ENCODE measurements around the gene EXOC3L4.

DNA sequence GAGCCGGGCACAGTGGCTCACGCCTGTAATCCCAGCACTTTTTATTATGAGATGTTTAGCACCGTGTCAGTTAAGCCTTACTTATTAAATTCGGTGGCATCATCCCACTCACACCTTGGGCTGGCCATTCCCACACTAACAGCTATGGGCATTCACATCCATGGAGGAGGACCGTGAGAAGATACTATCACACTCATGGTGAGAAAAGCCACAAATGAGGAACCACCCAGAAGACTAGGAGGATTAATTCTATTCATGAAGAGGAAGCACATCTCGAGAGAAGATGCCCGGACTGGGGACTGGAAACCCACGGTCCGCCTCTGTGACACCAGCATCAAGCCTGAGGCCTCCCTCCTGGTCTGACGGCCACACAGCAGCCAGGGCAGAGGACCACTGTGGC lies 42.1 kb upstream of the EXOC3L4 start:
- TF ChIP-seq, protein P1, sequence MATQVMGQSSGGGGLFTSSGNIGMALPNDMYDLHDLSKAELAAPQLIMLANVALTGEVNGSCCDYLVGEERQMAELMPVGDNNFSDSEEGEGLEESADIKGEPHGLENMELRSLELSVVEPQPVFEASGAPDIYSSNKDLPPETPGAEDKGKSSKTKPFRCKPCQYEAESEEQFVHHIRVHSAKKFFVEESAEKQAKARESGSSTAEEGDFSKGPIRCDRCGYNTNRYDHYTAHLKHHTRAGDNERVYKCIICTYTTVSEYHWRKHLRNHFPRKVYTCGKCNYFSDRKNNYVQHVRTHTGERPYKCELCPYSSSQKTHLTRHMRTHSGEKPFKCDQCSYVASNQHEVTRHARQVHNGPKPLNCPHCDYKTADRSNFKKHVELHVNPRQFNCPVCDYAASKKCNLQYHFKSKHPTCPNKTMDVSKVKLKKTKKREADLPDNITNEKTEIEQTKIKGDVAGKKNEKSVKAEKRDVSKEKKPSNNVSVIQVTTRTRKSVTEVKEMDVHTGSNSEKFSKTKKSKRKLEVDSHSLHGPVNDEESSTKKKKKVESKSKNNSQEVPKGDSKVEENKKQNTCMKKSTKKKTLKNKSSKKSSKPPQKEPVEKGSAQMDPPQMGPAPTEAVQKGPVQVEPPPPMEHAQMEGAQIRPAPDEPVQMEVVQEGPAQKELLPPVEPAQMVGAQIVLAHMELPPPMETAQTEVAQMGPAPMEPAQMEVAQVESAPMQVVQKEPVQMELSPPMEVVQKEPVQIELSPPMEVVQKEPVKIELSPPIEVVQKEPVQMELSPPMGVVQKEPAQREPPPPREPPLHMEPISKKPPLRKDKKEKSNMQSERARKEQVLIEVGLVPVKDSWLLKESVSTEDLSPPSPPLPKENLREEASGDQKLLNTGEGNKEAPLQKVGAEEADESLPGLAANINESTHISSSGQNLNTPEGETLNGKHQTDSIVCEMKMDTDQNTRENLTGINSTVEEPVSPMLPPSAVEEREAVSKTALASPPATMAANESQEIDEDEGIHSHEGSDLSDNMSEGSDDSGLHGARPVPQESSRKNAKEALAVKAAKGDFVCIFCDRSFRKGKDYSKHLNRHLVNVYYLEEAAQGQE (IDR thresholded peaks at IDR 0.05; ENCODE audit: insufficient replicate concordance, low read depth) = no peak
- TF ChIP-seq POLR2AphosphoS5 (IDR thresholded peaks at IDR 0.05; ENCODE audit: low read depth) = no peak

Data from HL-60 (cell line).